ENCODE measurements around the gene DCLK3. TPM values are rescaled to one million over a fixed set of nuclear protein-coding genes. Genes with fewer than 3 reads are reported as not detected.

DCLK3 gene
- total RNA-seq, 1 experiment from 2014 or later: not detected

DNA sequence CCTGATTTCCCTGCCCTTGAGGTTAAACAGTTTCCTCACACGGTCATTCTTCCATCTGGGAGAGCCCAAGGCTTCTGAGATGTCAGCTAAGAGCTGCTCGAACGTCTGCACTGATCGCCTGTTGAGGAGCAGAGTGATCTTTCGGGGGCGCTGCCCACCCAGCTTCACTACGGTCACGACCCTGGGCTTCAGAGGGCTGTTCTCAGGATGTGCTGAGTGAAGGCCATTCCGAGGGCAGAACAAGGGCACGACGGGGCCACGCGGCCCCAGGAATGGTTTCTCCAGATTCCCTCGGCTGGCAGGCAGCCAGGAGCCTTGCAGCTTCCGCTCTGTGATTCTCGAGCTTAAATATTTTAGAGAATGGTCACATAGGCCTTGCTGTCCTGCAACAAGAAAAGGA lies 25.7 kb downstream of the DCLK3 start:
- ChIA-PET POLR2A (no interaction called here), CTCF (no interaction called here)
- Histone ChIP-seq H3K9me3 (ENCODE audit: control insufficient read depth, insufficient read depth, low read depth, low read length) (no peaks in the 10 kb centered on the region), H3K27me3 (ENCODE audit: control insufficient read depth, insufficient read depth, low read length) (no peaks in the 10 kb centered on the region; the same call in 1 of the 2 replicates), H3K4me1 (ENCODE audit: control insufficient read depth, insufficient read depth, low read length) (no peaks in the 10 kb centered on the region), H3K36me3 (ENCODE audit: control insufficient read depth, insufficient read depth, low read length) (no peaks in the 10 kb centered on the region), H3K27ac (ENCODE audit: low read length) (no peak overlapping the region), H3K4me3 (ENCODE audit: low read depth in 2 of 2, low read length in 2 of 2) (no peak overlapping the region)
- BruUV-seq (replicated peaks): no TSS peak
- in situ Hi-C loops (cut with HindIII; ENCODE audit: low pct_unique_long_range_greater_than_20kb, low sequenced_read_pairs) (no loop called here), intact Hi-C loops (cut with micrococcal nuclease; ENCODE audit: unreplicated experiment) (no loop called here)
- ATAC-seq (no peak), DNase-seq (ENCODE audit: low read depth, low spot score) (no peak)
- TF ChIP-seq POLR2AphosphoS5 (IDR thresholded peaks at IDR 0.05; ENCODE audit: low read depth, low read length): no peak
- TF ChIP-seq TCF7L2 (IDR thresholded peaks at IDR 0.05; ENCODE audit: low read depth, low read length): no peak
- TF ChIP-seq SIN3A (IDR thresholded peaks at IDR 0.05; ENCODE audit: borderline replicate concordance, insufficient read depth, low read depth, low read length): no peak
- TF ChIP-seq, protein P1, sequence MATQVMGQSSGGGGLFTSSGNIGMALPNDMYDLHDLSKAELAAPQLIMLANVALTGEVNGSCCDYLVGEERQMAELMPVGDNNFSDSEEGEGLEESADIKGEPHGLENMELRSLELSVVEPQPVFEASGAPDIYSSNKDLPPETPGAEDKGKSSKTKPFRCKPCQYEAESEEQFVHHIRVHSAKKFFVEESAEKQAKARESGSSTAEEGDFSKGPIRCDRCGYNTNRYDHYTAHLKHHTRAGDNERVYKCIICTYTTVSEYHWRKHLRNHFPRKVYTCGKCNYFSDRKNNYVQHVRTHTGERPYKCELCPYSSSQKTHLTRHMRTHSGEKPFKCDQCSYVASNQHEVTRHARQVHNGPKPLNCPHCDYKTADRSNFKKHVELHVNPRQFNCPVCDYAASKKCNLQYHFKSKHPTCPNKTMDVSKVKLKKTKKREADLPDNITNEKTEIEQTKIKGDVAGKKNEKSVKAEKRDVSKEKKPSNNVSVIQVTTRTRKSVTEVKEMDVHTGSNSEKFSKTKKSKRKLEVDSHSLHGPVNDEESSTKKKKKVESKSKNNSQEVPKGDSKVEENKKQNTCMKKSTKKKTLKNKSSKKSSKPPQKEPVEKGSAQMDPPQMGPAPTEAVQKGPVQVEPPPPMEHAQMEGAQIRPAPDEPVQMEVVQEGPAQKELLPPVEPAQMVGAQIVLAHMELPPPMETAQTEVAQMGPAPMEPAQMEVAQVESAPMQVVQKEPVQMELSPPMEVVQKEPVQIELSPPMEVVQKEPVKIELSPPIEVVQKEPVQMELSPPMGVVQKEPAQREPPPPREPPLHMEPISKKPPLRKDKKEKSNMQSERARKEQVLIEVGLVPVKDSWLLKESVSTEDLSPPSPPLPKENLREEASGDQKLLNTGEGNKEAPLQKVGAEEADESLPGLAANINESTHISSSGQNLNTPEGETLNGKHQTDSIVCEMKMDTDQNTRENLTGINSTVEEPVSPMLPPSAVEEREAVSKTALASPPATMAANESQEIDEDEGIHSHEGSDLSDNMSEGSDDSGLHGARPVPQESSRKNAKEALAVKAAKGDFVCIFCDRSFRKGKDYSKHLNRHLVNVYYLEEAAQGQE (IDR thresholded peaks at IDR 0.05; ENCODE audit: insufficient read depth in 1 of 2, low read depth in 2 of 2, low read length in 1 of 2): no peak
- TF ChIP-seq, protein P2, sequence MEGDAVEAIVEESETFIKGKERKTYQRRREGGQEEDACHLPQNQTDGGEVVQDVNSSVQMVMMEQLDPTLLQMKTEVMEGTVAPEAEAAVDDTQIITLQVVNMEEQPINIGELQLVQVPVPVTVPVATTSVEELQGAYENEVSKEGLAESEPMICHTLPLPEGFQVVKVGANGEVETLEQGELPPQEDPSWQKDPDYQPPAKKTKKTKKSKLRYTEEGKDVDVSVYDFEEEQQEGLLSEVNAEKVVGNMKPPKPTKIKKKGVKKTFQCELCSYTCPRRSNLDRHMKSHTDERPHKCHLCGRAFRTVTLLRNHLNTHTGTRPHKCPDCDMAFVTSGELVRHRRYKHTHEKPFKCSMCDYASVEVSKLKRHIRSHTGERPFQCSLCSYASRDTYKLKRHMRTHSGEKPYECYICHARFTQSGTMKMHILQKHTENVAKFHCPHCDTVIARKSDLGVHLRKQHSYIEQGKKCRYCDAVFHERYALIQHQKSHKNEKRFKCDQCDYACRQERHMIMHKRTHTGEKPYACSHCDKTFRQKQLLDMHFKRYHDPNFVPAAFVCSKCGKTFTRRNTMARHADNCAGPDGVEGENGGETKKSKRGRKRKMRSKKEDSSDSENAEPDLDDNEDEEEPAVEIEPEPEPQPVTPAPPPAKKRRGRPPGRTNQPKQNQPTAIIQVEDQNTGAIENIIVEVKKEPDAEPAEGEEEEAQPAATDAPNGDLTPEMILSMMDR (IDR thresholded peaks at IDR 0.05): no peak

DNA sequence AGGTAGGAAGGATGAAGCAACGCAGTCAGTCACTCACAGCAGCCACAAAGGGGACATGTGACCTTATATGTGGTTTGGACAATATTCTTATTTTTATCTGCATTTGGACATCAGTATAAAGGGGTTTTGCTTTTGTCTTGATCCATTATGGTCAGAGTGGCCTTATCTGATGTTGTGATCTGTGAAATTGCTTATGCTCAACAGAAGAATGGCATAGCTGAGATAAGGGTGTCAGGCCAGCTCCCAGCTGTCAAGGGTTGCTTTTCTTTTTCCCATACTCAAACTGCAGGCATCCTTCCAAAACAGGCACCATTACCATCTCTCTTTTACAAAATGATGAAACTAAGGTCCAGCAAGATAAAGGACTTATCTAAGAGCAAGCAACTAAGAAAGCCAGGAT lies 28.1 kb downstream of the DCLK3 start:
- DNase-seq (ENCODE audit: low read depth, low spot score) (no peak), ATAC-seq (no peak)
- Histone ChIP-seq H3K27me3 (ENCODE audit: control insufficient read depth, insufficient read depth, low read length) (no peaks in the 10 kb centered on the region; the same call in 1 of the 2 replicates), H3K4me3 (ENCODE audit: low read depth in 2 of 2, low read length in 2 of 2) (no peak overlapping the region), H3K9me3 (ENCODE audit: control insufficient read depth, insufficient read depth, low read depth, low read length) (no peaks in the 10 kb centered on the region), H3K4me1 (ENCODE audit: control insufficient read depth, insufficient read depth, low read length) (no peaks in the 10 kb centered on the region), H3K36me3 (ENCODE audit: control insufficient read depth, insufficient read depth, low read length) (no peaks in the 10 kb centered on the region), H3K27ac (ENCODE audit: low read length) (no peak overlapping the region)
- no peak for TF ChIP-seq TCF7L2 (IDR thresholded peaks at IDR 0.05; ENCODE audit: low read depth, low read length)
- no peak for TF ChIP-seq POLR2AphosphoS5 (IDR thresholded peaks at IDR 0.05; ENCODE audit: low read depth, low read length)
- no peak for TF ChIP-seq SIN3A (IDR thresholded peaks at IDR 0.05; ENCODE audit: borderline replicate concordance, insufficient read depth, low read depth, low read length)
- TF ChIP-seq, protein P2 (IDR thresholded peaks at IDR 0.05): no peak
- TF ChIP-seq, protein P1 (IDR thresholded peaks at IDR 0.05; ENCODE audit: insufficient read depth in 1 of 2, low read depth in 2 of 2, low read length in 1 of 2): no peak
- in situ Hi-C loops (cut with HindIII; ENCODE audit: low pct_unique_long_range_greater_than_20kb, low sequenced_read_pairs): no loop called here
- ChIA-PET CTCF (no interaction called here), POLR2A (no interaction called here)
- intact Hi-C loops (cut with micrococcal nuclease; ENCODE audit: unreplicated experiment): no loop called here
- BruUV-seq (replicated peaks): no TSS peak
